HS-27A (cell line): ENCODE results near the gene IFT43.

ENCODE experiments used
- DNase-seq: peaks from one replicate; pipeline ENCODE4 v3.0.0-alpha.2; 2012; ENCODE audit warnings: low read depth, missing footprints

The IFT43 gene

GRCh38 chr14:76112889-76113624 lies 127.5 kb downstream of the IFT43 start:
- no peak for DNase-seq

- no peak for DNase-seq
Measured at GRCh38 chr14:76113691-76114090, 128.1 kb downstream of the IFT43 start.

GRCh38 chr14:76115010-76115422 lies 129.5 kb downstream of the IFT43 start:
- no peak for DNase-seq

- no peak for DNase-seq
Measured at GRCh38 chr14:76117789-76118484, 132.4 kb downstream of the IFT43 start.

GRCh38 chr14:76118594-76118993 lies 133.0 kb downstream of the IFT43 start:
- DNase-seq, result no peak

GRCh38 chr14:76121089-76121748 lies 135.7 kb downstream of the IFT43 start:
- no peak for DNase-seq

- no peak for DNase-seq
Measured at GRCh38 chr14:76123426-76124225, 138.1 kb downstream of the IFT43 start.

GRCh38 chr14:76125511-76125910 lies 139.9 kb downstream of the IFT43 start:
- no peak for DNase-seq

GRCh38 chr14:76126076-76126475 lies 140.5 kb downstream of the IFT43 start:
- DNase-seq, result no peak

GRCh38 chr14:76129851-76130576 lies 144.5 kb downstream of the IFT43 start:
- no peak for DNase-seq

GRCh38 chr14:76131071-76131965 lies 145.8 kb downstream of the IFT43 start:
- DNase-seq, result no peak

GRCh38 chr14:76133103-76133502 lies 147.5 kb downstream of the IFT43 start:
- DNase-seq, result no peak
